Fibroblast of peridontal ligament (primary cell): Measurements from ENCODE around the gene NFKBIB.

Experiments used
- DNase-seq: peaks from one replicate; pipeline ENCODE4 v3.0.0-alpha.2; 2010; ENCODE audit errors: extremely low read depth

Gene NFKBIB

DNA sequence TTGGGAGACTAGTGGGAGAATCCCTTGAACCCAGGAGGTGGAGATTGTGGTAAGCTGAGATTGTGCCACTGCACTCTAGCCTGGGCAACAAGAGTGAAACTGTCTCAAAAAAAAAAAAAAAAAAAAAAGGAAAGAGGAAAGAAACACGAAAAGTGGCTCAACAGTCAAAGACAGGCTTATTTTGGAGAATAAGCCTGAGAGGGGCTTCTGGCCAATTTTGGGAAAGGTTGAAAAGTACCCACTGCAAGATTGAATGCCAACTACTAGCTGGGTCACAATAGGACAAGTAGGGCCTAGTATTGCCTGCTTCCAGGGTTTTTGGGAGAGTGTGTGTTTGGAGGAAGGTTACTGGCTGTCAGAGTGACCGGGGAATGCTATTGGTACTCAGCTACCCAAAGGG lies 58.5 kb downstream of the NFKBIB start:
- DNase-seq: no peak
